Central memory CD8-positive, alpha-beta T cell (primary cell): Measurements from ENCODE around the gene MAST4.

Experiments
- ATAC-seq: fragments of 150-1000 bp; cut with Tn5 transposase; replicated peaks from 2 replicates; pipeline ENCODE4 v1.10.0; 2022; ENCODE audit warnings: mild to moderate bottlenecking, moderate FRiP score, moderate number of reproducible peaks; ENCODE audit not compliant: poor library complexity, severe bottlenecking; ENCODE audit errors: extremely low read depth
- DNase-seq, 2 donors: peaks; one replicate each; pipeline ENCODE4 v3.0.0; 2021; ENCODE audit warnings: low spot score in 2 of 2
- H3K27ac Mint-ChIP-seq: one replicate; pipeline ENCODE4 v1.8.0; 2022; ENCODE audit warnings: low read depth, mild to moderate bottlenecking, moderate library complexity, mixed read lengths
- H3K27me3 Mint-ChIP-seq: one replicate; pipeline ENCODE4 v1.8.0; 2022; ENCODE audit warnings: mixed read lengths
- H3K36me3 Mint-ChIP-seq: one replicate; pipeline ENCODE4 v1.8.0; 2022; ENCODE audit warnings: mild to moderate bottlenecking, moderate library complexity, mixed read lengths; ENCODE audit not compliant: insufficient read depth
- H3K4me1 Mint-ChIP-seq: one replicate; pipeline ENCODE4 v1.8.0; 2022; ENCODE audit warnings: mixed read lengths
- H3K4me3 Mint-ChIP-seq: one replicate; pipeline ENCODE4 v1.8.0; 2022; ENCODE audit warnings: mild to moderate bottlenecking, moderate library complexity, mixed read lengths
- H3K9me3 Mint-ChIP-seq: one replicate; pipeline ENCODE4 v1.8.0; 2022; ENCODE audit warnings: mixed read lengths

The MAST4 gene

GRCh38 chr5:67009028-67009427, 412.8 kb downstream of the MAST4 start:
- peaks cover 28% of the 10 kb centered on the region for H3K4me1 Mint-ChIP-seq
- no peaks in the 10 kb centered on the region for H3K9me3 Mint-ChIP-seq
- no peak overlapping the region for H3K4me3 Mint-ChIP-seq
- H3K36me3 Mint-ChIP-seq: peaks cover 6% of the 10 kb centered on the region
- no peak for ATAC-seq
- no peak overlapping the region for H3K27ac Mint-ChIP-seq
- no peak for DNase-seq
- H3K27me3 Mint-ChIP-seq: no peaks in the 10 kb centered on the region

- H3K27me3 Mint-ChIP-seq: no peaks in the 10 kb centered on the region
- DNase-seq: no peak
- no peaks in the 10 kb centered on the region for H3K9me3 Mint-ChIP-seq
- H3K36me3 Mint-ChIP-seq: no peaks in the 10 kb centered on the region
- H3K4me1 Mint-ChIP-seq: peaks cover 13% of the 10 kb centered on the region
- no peak overlapping the region for H3K4me3 Mint-ChIP-seq
- H3K27ac Mint-ChIP-seq: no peak overlapping the region
- ATAC-seq: no peak
These were observed 414.7 kb downstream of the MAST4 start for GRCh38 chr5:67010684-67011409.

GRCh38 chr5:67011422-67011821, 415.2 kb downstream of the MAST4 start:
- H3K27me3 Mint-ChIP-seq: no peaks in the 10 kb centered on the region
- peaks cover 13% of the 10 kb centered on the region for H3K4me1 Mint-ChIP-seq
- H3K36me3 Mint-ChIP-seq: no peaks in the 10 kb centered on the region
- H3K9me3 Mint-ChIP-seq: no peaks in the 10 kb centered on the region
- no peak for DNase-seq
- H3K27ac Mint-ChIP-seq: no peak overlapping the region
- ATAC-seq: no peak
- H3K4me3 Mint-ChIP-seq: no peak overlapping the region

- Mint-ChIP-seq H3K4me3 (no peak overlapping the region), H3K36me3 (no peaks in the 10 kb centered on the region), H3K27me3 (no peaks in the 10 kb centered on the region), H3K9me3 (no peaks in the 10 kb centered on the region), H3K4me1 (peaks cover 11% of the 10 kb centered on the region), H3K27ac (no peak overlapping the region)
- DNase-seq (no peak), ATAC-seq (no peak)
These were observed 416.0 kb downstream of the MAST4 start for GRCh38 chr5:67012171-67012570.

GRCh38 chr5:67013719-67014118, 417.5 kb downstream of the MAST4 start:
- H3K9me3 Mint-ChIP-seq: no peaks in the 10 kb centered on the region
- H3K36me3 Mint-ChIP-seq: no peaks in the 10 kb centered on the region
- H3K4me1 Mint-ChIP-seq: peaks cover 8% of the 10 kb centered on the region
- no peak for ATAC-seq
- DNase-seq: no peak
- H3K4me3 Mint-ChIP-seq: no peak overlapping the region
- no peak overlapping the region for H3K27ac Mint-ChIP-seq
- no peaks in the 10 kb centered on the region for H3K27me3 Mint-ChIP-seq

- no peak for ATAC-seq
- DNase-seq: no peak
- H3K27me3 Mint-ChIP-seq: no peaks in the 10 kb centered on the region
- no peak overlapping the region for H3K27ac Mint-ChIP-seq
- no peak overlapping the region for H3K4me3 Mint-ChIP-seq
- peaks cover 8% of the 10 kb centered on the region for H3K4me1 Mint-ChIP-seq
- no peaks in the 10 kb centered on the region for H3K9me3 Mint-ChIP-seq
- H3K36me3 Mint-ChIP-seq: no peaks in the 10 kb centered on the region
These were observed 418.0 kb downstream of the MAST4 start for GRCh38 chr5:67014191-67014590.

- H3K9me3 Mint-ChIP-seq: no peaks in the 10 kb centered on the region
- H3K4me3 Mint-ChIP-seq: no peak overlapping the region
- peaks cover 8% of the 10 kb centered on the region for H3K4me1 Mint-ChIP-seq
- H3K36me3 Mint-ChIP-seq: no peaks in the 10 kb centered on the region
- ATAC-seq: no peak
- H3K27ac Mint-ChIP-seq: no peak overlapping the region
- DNase-seq: no peak
- no peaks in the 10 kb centered on the region for H3K27me3 Mint-ChIP-seq
These were observed 418.8 kb downstream of the MAST4 start for GRCh38 chr5:67014957-67015400.

- Mint-ChIP-seq H3K9me3 (no peaks in the 10 kb centered on the region), H3K36me3 (no peaks in the 10 kb centered on the region), H3K27me3 (no peaks in the 10 kb centered on the region), H3K27ac (no peak overlapping the region), H3K4me3 (no peak overlapping the region), H3K4me1 (peaks cover 8% of the 10 kb centered on the region)
- DNase-seq: no peak
- no peak for ATAC-seq
These were observed 419.5 kb downstream of the MAST4 start for GRCh38 chr5:67015541-67016191.

- no peak for ATAC-seq
- H3K36me3 Mint-ChIP-seq: no peaks in the 10 kb centered on the region
- no peak overlapping the region for H3K4me3 Mint-ChIP-seq
- H3K9me3 Mint-ChIP-seq: no peaks in the 10 kb centered on the region
- H3K27me3 Mint-ChIP-seq: no peaks in the 10 kb centered on the region
- H3K4me1 Mint-ChIP-seq: no peaks in the 10 kb centered on the region
- H3K27ac Mint-ChIP-seq: no peak overlapping the region
- no peak for DNase-seq
These were observed 423.1 kb downstream of the MAST4 start for GRCh38 chr5:67019065-67019845.

GRCh38 chr5:67020096-67020615, 424.0 kb downstream of the MAST4 start:
- H3K27ac Mint-ChIP-seq: no peak overlapping the region
- no peaks in the 10 kb centered on the region for H3K27me3 Mint-ChIP-seq
- ATAC-seq: no peak
- no peaks in the 10 kb centered on the region for H3K36me3 Mint-ChIP-seq
- no peak overlapping the region for H3K4me3 Mint-ChIP-seq
- no peak for DNase-seq
- H3K9me3 Mint-ChIP-seq: no peaks in the 10 kb centered on the region
- H3K4me1 Mint-ChIP-seq: no peaks in the 10 kb centered on the region

- no peak for ATAC-seq
- Mint-ChIP-seq H3K4me3 (no peak overlapping the region), H3K9me3 (no peaks in the 10 kb centered on the region), H3K27me3 (no peaks in the 10 kb centered on the region), H3K36me3 (no peaks in the 10 kb centered on the region), H3K27ac (no peak overlapping the region), H3K4me1 (no peaks in the 10 kb centered on the region)
- no peak for DNase-seq
These were observed 424.8 kb downstream of the MAST4 start for GRCh38 chr5:67021031-67021430.

GRCh38 chr5:67021521-67021920, 425.3 kb downstream of the MAST4 start:
- no peak overlapping the region for H3K27ac Mint-ChIP-seq
- no peak for ATAC-seq

More at GRCh38 chr5:67021521-67021920, 425.3 kb downstream of the MAST4 start:
- Mint-ChIP-seq H3K27me3 (no peaks in the 10 kb centered on the region), H3K9me3 (no peaks in the 10 kb centered on the region), H3K4me1 (no peaks in the 10 kb centered on the region), H3K36me3 (no peaks in the 10 kb centered on the region), H3K4me3 (no peak overlapping the region)
- no peak for DNase-seq
